Measurements from ENCODE around the gene EIF4B. TPM values are rescaled to one million over a fixed set of nuclear protein-coding genes. Genes with fewer than 3 reads are reported as not detected.

Gene EIF4B
- total and polyA plus RNA-seq, 2 experiments from 2014 or later, result 141 to 584 TPM

- no peak for TF ChIP-seq CREB1 (CRISPR knock-in tag; IDR thresholded peaks at IDR 0.05; ENCODE audit: low read depth)
- TF ChIP-seq ETS1 (IDR thresholded peaks at IDR 0.05), result no peak
- no peak for TF ChIP-seq POLR2AphosphoS5 (IDR thresholded peaks at IDR 0.05; ENCODE audit: low read depth)
- H3K4me3 ChIP-seq, result no peak overlapping the region
- no peak overlapping the region for H2AFZ ChIP-seq
- H3K27me3 Mint-ChIP-seq (ENCODE audit: insufficient read depth, low read depth, poor library complexity), result peaks cover 7% of the 10 kb centered on the region
- no peaks in the 10 kb centered on the region; the same call in 2 of the 3 replicates for H3K9me3 Mint-ChIP-seq
- DNase-seq (ENCODE audit: low spot score) (no peak), ATAC-seq (no peak)
- no peak overlapping the region for H3K4me3 Mint-ChIP-seq
- no peaks in the 10 kb centered on the region; the same call in 1 of the 2 replicates for H3K36me3 ChIP-seq (ENCODE audit: insufficient read depth)
- H3K4me1 Mint-ChIP-seq, result peaks cover 6% of the 10 kb centered on the region
- no peak overlapping the region for H3K27ac ChIP-seq (ENCODE audit: low read depth)
- peaks cover 3% of the 10 kb centered on the region; the same call in 1 of the 3 replicates for H3K36me3 Mint-ChIP-seq (ENCODE audit: low read depth)
- no peaks in the 10 kb centered on the region for H4K20me1 ChIP-seq (replicated peaks; ENCODE audit: insufficient read depth)
- no peak overlapping the region for H3K27ac Mint-ChIP-seq
- no peaks in the 10 kb centered on the region for H3K79me2 ChIP-seq (replicated peaks; ENCODE audit: insufficient read depth)
- H3K4me1 ChIP-seq (ENCODE audit: insufficient read depth), result peaks cover 1% of the 10 kb centered on the region; the same call in 1 of the 2 replicates
- H3K27me3 ChIP-seq (ENCODE audit: insufficient read depth), result peaks cover 17% of the 10 kb centered on the region; the same call in 1 of the 2 replicates
- no peaks in the 10 kb centered on the region for H3K9me2 ChIP-seq (ENCODE audit: insufficient read depth)
- H3F3A ChIP-seq (replicated peaks; ENCODE audit: low read depth), result no peaks in the 10 kb centered on the region
- H3K4me2 ChIP-seq, result no peak overlapping the region
Measured at GRCh38 chr12:53060064-53060720, 53.9 kb downstream of the EIF4B start.

- H3F3A ChIP-seq (replicated peaks; ENCODE audit: low read depth), result no peaks in the 10 kb centered on the region
- ATAC-seq (no peak), DNase-seq (ENCODE audit: low spot score) (no peak)
- TF ChIP-seq CREB1 (CRISPR knock-in tag; IDR thresholded peaks at IDR 0.05; ENCODE audit: low read depth) (no peak), ZNF114 (CRISPR knock-in tag; IDR thresholded peaks at IDR 0.05) (no peak), JUNB (IDR thresholded peaks at IDR 0.05; ENCODE audit: unreplicated experiment) (no peak), NANOG (IDR thresholded peaks at IDR 0.05; ENCODE audit: borderline replicate concordance) (no peak), CTCF (conservative IDR thresholded peaks at IDR 0.05; ENCODE audit: low read depth in 2 of 2) (no peak), EZH2 (IDR thresholded peaks at IDR 0.05; ENCODE audit: low read depth, unreplicated experiment) (no peak)
- H3K27me3 ChIP-seq (ENCODE audit: insufficient read depth), result peaks cover 17% of the 10 kb centered on the region; the same call in 1 of the 2 replicates
- H2AFZ ChIP-seq, result no peak overlapping the region
- Mint-ChIP-seq H3K27me3 (ENCODE audit: insufficient read depth, low read depth, poor library complexity) (peaks cover 7% of the 10 kb centered on the region), H3K36me3 (ENCODE audit: low read depth) (peaks cover 3% of the 10 kb centered on the region; the same call in 1 of the 3 replicates), H3K27ac (no peak overlapping the region), H3K4me3 (no peak overlapping the region), H3K4me1 (peaks cover 6% of the 10 kb centered on the region), H3K9me3 (no peaks in the 10 kb centered on the region; the same call in 2 of the 3 replicates)
- H3K4me3 ChIP-seq, result no peak overlapping the region
- no peaks in the 10 kb centered on the region; the same call in 1 of the 2 replicates for H3K36me3 ChIP-seq (ENCODE audit: insufficient read depth)
- H3K4me2 ChIP-seq, result no peak overlapping the region
- no peaks in the 10 kb centered on the region for H3K4me1 ChIP-seq (ENCODE audit: insufficient read depth)
- H3K79me2 ChIP-seq (replicated peaks; ENCODE audit: insufficient read depth), result no peaks in the 10 kb centered on the region
- H3K27ac ChIP-seq (ENCODE audit: low read depth), result no peak overlapping the region
- no peaks in the 10 kb centered on the region for H4K20me1 ChIP-seq (replicated peaks; ENCODE audit: insufficient read depth)
- H3K9me2 ChIP-seq (ENCODE audit: insufficient read depth), result no peaks in the 10 kb centered on the region
Measured at GRCh38 chr12:53060721-53061276, 54.5 kb downstream of the EIF4B start.
